ENCODE measurements around the gene TSR1. TPM values are rescaled to one million over a fixed set of nuclear protein-coding genes. Genes with fewer than 3 reads are reported as not detected.

Gene TSR1
- total and polyA plus RNA-seq, 9 of the 15 experiments (the other 6 are each of a cell fraction or from before 2014, with no cell fraction given) = 16.4 to 87.5 (median 55.2) TPM

- POLR2A ChIA-PET = no interaction called here
- Histone ChIP-seq H3K9me1 (ENCODE audit: control insufficient read depth, insufficient read depth, low read length) (no peaks in the 10 kb centered on the region), H3K4me2 (ENCODE audit: insufficient read depth, low read length) (no peak overlapping the region), H3K27ac (ENCODE audit: extremely low read depth, low read depth, low read length) (no peak overlapping the region), H3K79me2 (ENCODE audit: control insufficient read depth, insufficient read depth, low read length) (no peaks in the 10 kb centered on the region), H3K4me1 (replicated peaks in 1 of 2; ENCODE audit: control insufficient read depth in 2 of 2, insufficient read depth in 2 of 2, low read length in 2 of 2) (peaks cover 8 to 18% of the 10 kb centered on the region in 2 experiments; a peak in 4 of 5 replicates), H3K9ac (ENCODE audit: insufficient read depth in 1 of 2, low read depth in 2 of 2, low read length in 2 of 2) (no peak overlapping the region), H2AFZ (ENCODE audit: low read depth, low read length) (no peak overlapping the region), H3K36me3 (ENCODE audit: control insufficient read depth, insufficient read depth, low read length) (no peaks in the 10 kb centered on the region), H3K27me3 (ENCODE audit: control insufficient read depth in 2 of 2, insufficient read depth in 2 of 2, low read length in 2 of 2) (no peaks in the 10 kb centered on the region), H3K9me3 (replicated peaks; ENCODE audit: control insufficient read depth, insufficient read depth, low read depth, low read length) (no peaks in the 10 kb centered on the region), H4K20me1 (replicated peaks; ENCODE audit: control insufficient read depth, insufficient read depth, low read length) (no peaks in the 10 kb centered on the region; the same call in 1 of the 2 replicates), H3K4me3 (no peak overlapping the region)
- 78% methylated on average over 4 of the region's 4 CpGs for WGBS (ENCODE audit: insufficient coverage, low coverage, missing lambda C conversion rate)
- TF ChIP-seq GTF2E2 (tag; IDR thresholded peaks at IDR 0.05) (no peak), ZNF146 (CRISPR knock-in tag; IDR thresholded peaks at IDR 0.05; ENCODE audit: unreplicated experiment) (peak; percentile 67)
- BruUV-seq (replicated peaks) = no TSS peak
- in situ Hi-C loops (cut with MboI) = no loop called here
- ATAC-seq = no peak
- CTCF ChIA-PET (ENCODE audit: low intra/inter-chr PET ratio) = no interaction called here
- no peak for FAIRE-seq
- intact Hi-C loops (cut with micrococcal nuclease) = no loop called here
- DNase-seq (ENCODE audit: extremely low read depth in 1 of 4, low spot score in 3 of 4) = no peak
These were observed 21.0 kb upstream of the TSR1 start for GRCh38 chr17:2357237-2357636.

GRCh38 chr17:2354311-2354710 lies 18.1 kb upstream of the TSR1 start:
- no peaks in the 10 kb centered on the region for H3K9me1 ChIP-seq (ENCODE audit: control insufficient read depth, insufficient read depth, low read length)
- no TSS peak for BruUV-seq (replicated peaks)
- H3K27me3 ChIP-seq (ENCODE audit: control insufficient read depth in 2 of 2, insufficient read depth in 2 of 2, low read length in 2 of 2) = no peaks in the 10 kb centered on the region
- in situ Hi-C loops (cut with MboI) (no loop called here), intact Hi-C loops (cut with micrococcal nuclease) (loop anchor here (5.0 kb wide), 1 partner anchor 302 kb away; no protein-coding TSS in a partner anchor)
- H4K20me1 ChIP-seq (replicated peaks; ENCODE audit: control insufficient read depth, insufficient read depth, low read length) = no peaks in the 10 kb centered on the region
- H3K79me2 ChIP-seq (ENCODE audit: control insufficient read depth, insufficient read depth, low read length) = no peaks in the 10 kb centered on the region
- ATAC-seq (no peak), DNase-seq (ENCODE audit: extremely low read depth in 1 of 4, low spot score in 3 of 4) (no peak), FAIRE-seq (no peak)
- H3K4me1 ChIP-seq (replicated peaks in 1 of 2; ENCODE audit: control insufficient read depth in 2 of 2, insufficient read depth in 2 of 2, low read length in 2 of 2) = peaks cover 3 to 13% of the 10 kb centered on the region in 2 experiments; a peak in 4 of 5 replicates
- H2AFZ ChIP-seq (ENCODE audit: low read depth, low read length) = no peak overlapping the region
- H3K9me3 ChIP-seq (replicated peaks; ENCODE audit: control insufficient read depth, insufficient read depth, low read depth, low read length) = no peaks in the 10 kb centered on the region
- ChIA-PET CTCF (ENCODE audit: low intra/inter-chr PET ratio) (no interaction called here), POLR2A (interaction anchor here (0.5 to 1.0 kb wide), 2 partner anchors 37 to 62 kb away, joined by 3 read pairs; no protein-coding TSS in a partner anchor)
- no peak overlapping the region for H3K9ac ChIP-seq (ENCODE audit: insufficient read depth in 1 of 2, low read depth in 2 of 2, low read length in 2 of 2)
- WGBS (ENCODE audit: insufficient coverage, low coverage, missing lambda C conversion rate) = 63% methylated on average over 8 of the region's 8 CpGs
- H3K4me2 ChIP-seq (ENCODE audit: insufficient read depth, low read length) = no peak overlapping the region
- H3K4me3 ChIP-seq = no peak overlapping the region
- H3K27ac ChIP-seq (ENCODE audit: extremely low read depth, low read depth, low read length) = no peak overlapping the region
- H3K36me3 ChIP-seq (ENCODE audit: control insufficient read depth, insufficient read depth, low read length) = no peaks in the 10 kb centered on the region
- TF ChIP-seq NR0B1 (IDR thresholded peaks at IDR 0.05; ENCODE audit: partially characterized antibody) (no peak), KLF13 (tag; IDR thresholded peaks at IDR 0.05; ENCODE audit: borderline replicate concordance, low read depth) (no peak), ETS2 (tag; IDR thresholded peaks at IDR 0.05; ENCODE audit: borderline replicate concordance, poor library complexity, severe bottlenecking) (no peak), TCFL5 (CRISPR knock-in tag; conservative IDR thresholded peaks at IDR 0.05) (no peak), SP2 (IDR thresholded peaks at IDR 0.05; ENCODE audit: extremely low read depth, low read depth, low read length, poor library complexity, severe bottlenecking) (no peak), ARID2 (IDR thresholded peaks at IDR 0.05) (no peak), PKNOX1 (IDR thresholded peaks at IDR 0.05) (no peak), RAD21 (CRISPR knock-in tag; conservative IDR thresholded peaks at IDR 0.05 in 1 of 2, IDR thresholded peaks at IDR 0.05 in 1 of 2) (no peak)
- TF ChIP-seq, protein P1, sequence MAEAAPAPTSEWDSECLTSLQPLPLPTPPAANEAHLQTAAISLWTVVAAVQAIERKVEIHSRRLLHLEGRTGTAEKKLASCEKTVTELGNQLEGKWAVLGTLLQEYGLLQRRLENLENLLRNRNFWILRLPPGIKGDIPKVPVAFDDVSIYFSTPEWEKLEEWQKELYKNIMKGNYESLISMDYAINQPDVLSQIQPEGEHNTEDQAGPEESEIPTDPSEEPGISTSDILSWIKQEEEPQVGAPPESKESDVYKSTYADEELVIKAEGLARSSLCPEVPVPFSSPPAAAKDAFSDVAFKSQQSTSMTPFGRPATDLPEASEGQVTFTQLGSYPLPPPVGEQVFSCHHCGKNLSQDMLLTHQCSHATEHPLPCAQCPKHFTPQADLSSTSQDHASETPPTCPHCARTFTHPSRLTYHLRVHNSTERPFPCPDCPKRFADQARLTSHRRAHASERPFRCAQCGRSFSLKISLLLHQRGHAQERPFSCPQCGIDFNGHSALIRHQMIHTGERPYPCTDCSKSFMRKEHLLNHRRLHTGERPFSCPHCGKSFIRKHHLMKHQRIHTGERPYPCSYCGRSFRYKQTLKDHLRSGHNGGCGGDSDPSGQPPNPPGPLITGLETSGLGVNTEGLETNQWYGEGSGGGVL (CRISPR knock-in tag; IDR thresholded peaks at IDR 0.05) = no peak
